Suppressor macrophage treated with lipopolysaccharide for 4 hours (primary cell): ENCODE data around the gene CPEB3.
"Not testable (repeated sequence)": the region's sequence is repeated elsewhere in the genome, so short reads cannot be mapped to it uniquely, and the experiment has no call there.

Source experiments
- DNase-seq: peaks from one replicate; pipeline ENCODE4 v3.0.0-alpha.2; 2020

Gene CPEB3

DNA sequence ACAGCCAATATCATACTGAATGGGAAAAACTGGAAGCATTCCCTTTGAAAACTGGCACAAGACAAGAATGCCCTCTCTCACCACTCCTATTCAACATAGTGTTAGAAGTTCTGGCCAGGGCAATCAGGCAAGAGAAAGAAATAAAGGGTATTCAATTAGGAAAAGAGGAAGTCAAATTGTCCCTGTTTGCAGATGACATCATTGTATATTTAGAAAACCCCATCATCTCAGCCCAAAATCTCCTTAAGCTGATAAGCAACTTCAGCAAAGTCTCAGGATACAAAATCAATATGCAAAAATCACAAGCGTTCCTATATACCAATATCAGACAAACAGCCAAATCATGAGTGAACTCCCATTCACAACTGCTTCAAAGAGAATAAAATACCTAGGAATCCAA, 156.8 kb downstream of the CPEB3 start:
- not testable (repeated sequence) for DNase-seq

GRCh38 chr10:92131275-92131820, 159.5 kb downstream of the CPEB3 start:
- DNase-seq: no peak

- no peak for DNase-seq
These were observed 160.1 kb downstream of the CPEB3 start for GRCh38 chr10:92130622-92131274.

- no peak for DNase-seq
These were observed 164.7 kb downstream of the CPEB3 start for GRCh38 chr10:92126100-92126650.

GRCh38 chr10:92125144-92125543, 165.7 kb downstream of the CPEB3 start:
- no peak for DNase-seq

- no peak for DNase-seq
These were observed 166.2 kb downstream of the CPEB3 start for GRCh38 chr10:92124616-92125143.

DNA sequence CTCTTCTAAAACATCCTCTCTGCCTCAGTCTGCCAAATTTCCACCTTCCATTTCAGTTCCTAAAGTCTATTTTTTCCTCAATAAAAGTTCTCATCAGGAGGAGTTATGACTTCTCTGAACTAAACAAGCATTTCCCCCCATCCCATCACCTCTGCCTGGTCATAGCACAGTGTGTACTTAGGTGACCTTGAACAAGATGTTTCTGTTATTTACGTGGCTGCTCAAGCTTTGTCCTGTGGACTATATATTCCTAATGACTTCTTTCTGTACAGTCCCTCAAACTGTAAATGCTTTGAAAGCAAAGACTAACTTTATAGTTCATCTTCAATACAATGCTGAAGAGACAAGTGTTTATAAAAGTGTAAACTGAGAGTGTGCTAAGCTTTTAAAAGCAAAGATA, 166.9 kb downstream of the CPEB3 start:
- DNase-seq: no peak

DNA sequence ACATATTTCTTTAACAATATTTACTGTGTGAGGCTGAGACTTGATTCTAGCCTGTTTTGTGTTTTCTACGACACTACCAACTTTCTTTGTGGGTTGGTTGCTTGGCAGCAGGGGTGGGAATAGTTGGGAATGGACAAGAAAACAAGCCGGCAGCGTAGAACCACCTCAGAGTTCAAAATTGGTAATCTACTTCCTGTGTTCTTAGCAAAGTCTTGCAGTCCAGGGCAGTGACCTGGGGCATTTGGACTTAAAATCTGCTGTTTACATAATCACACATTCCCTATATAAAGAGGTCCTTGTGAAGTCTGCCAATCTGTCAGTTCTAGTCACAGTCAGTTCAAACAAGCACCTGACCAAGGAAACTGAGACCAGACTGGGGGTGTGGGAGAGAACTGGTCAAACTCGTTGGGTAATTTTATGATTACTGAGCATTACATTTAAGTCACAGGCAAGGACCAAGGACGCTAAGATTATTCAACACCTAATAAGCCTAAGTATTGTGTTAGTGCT, 167.9 kb downstream of the CPEB3 start:
- DNase-seq: no peak

DNA sequence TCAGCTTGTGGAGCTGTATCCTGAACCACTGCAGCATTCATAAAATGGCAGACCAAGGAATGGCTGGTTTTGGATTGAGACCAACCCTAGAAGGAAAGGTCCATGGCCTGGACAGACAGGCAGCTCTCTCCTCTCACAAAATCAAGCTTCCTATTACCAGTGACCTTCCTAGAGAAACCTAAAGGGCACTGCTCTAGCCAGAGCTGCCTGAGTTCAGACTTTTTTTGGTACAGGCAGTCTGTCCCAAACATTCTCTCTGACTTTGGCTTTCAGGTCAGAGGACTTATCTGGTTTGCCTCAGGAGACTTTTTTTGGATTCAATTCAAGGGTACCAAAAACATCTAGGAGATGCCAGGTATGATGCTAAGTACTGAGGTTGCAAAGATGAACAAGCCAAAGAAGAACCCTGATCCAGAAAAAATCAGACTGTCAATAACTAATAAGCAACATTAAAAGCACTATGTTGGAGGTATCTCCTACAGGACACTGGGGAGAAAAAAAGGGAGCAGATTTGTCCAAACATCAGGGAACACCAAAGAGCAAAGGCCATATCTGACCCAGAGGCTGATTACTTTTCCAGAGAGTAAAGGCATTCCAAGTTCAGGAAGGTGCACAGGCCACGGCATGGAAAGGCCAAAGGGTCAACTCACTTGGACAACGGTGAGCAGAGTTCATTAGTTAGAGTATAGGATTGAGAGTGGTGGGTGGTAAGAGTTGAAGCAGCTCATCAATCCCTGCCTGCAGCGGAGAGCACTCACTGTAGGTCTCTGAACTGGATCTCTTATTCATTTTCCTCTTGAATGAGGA, 169.0 kb downstream of the CPEB3 start:
- DNase-seq: no peak

- DNase-seq: no peak
These were observed 171.5 kb downstream of the CPEB3 start for GRCh38 chr10:92119340-92119739.

DNA sequence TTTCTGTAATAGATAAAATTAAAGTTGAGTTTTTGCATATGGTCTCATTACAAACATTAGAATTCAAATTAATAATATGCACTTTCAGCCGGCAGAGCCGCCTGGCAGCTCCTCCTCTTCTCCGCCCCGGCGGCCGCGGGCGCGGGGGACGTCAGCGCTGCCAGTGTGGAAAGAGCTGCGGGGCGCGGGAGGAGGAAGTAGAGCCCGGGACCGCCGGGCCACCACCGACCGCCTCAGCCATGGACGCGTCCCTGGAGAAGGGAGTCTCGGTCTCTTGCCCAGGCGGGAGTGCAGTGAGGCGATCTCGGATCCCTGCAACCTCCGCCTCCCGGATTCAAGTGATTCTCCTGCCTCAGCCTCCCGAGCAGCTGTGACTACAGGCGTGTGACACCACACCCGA, 176.0 kb downstream of the CPEB3 start:
- not testable (repeated sequence) for DNase-seq

DNA sequence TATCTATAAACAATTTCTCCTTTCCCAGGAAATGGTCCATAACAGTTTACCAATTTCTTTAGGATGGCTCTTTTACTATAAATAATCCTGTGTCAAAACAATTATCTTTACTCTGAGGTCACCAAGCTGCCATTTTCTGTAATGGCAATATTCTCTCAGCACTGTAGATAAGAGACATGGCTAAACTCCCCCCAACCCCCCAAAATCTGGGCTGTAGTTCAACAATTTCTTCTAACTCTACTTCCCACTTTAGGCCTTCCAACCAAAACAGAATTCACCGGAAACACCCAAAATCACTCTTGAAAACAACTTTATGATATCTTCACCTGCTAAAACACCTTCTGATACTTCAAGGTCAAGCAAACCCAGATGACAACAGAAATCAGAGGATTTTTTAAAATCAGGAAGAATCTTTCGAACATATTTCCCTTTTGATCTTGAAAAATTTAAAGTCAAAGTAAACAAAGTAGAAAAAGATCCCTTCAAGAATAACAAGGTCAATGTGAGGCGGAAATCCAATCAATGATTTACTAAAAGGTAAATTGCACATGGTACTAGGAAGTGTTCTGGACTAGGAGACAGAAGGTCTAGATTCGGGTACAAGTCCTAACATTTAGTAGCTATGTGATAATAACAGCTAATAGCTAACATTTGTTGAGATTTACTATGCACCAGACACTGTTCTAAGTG, 176.8 kb downstream of the CPEB3 start:
- DNase-seq: no peak

DNA sequence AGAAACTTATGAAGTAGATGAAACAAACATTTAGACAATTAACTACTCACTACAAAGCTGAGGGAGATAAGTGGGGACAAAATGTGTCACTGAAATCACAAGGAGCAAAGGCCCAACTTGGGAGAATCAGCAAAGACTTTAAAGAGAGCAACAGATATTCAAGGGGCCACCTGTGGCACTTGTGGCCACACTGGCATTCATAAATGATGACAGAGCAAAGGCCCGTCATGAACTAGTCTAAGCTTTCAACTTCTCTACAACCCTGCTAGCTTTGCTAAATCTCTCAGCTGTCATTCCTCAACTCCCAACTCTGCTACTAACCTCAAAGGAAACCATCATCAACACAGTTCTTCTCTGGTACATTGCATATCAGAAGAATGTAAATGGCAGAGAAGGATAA, 178.4 kb downstream of the CPEB3 start:
- no peak for DNase-seq

DNA sequence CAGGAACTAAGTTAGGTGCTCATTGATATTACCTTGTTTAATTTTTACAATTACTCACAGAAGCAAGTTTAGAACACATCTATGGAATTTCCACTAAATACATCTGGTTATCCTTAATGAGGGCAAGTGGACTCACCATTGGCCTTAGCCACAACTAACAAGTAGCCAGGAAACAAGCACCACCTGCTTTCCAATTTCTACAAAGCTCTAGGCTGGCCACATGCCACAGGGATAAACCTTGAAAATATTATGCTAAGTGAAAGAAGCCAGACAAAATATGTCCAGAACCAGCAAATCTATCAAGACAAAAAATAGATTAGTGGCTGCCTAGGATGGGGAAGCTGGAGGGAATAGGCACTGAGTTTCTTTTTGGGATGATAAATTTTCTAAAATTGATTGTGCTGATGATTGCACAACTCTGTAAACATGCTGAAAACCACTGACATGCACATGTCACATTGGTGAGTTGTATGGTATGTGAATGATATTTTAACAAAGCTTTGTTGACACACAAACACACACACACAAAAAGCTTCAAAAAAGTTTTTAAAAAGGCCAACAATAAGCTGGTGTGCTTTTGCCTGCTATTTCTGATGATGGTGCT, 179.4 kb downstream of the CPEB3 start:
- no peak for DNase-seq

- DNase-seq: no peak
These were observed 180.7 kb downstream of the CPEB3 start for GRCh38 chr10:92110039-92110794.

DNA sequence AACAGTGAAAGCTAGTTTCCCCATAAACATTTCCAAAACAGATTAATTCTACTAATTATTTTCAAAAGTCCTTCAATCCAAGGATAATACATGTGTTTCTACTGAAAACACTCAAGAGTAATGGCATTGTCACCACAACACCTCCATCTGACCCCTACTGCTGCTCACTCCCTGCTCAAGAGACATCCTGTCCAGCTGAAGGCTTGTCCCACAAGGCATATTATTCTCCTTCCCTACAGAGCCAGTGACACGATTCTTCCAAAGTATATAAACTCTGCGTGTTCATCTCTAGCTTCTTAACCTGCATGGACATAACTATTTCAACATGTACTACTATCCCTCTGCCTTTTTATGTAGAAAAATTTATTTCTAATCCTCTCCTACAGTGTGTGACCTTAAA, 182.1 kb downstream of the CPEB3 start:
- DNase-seq: no peak

- DNase-seq: no peak
These were observed 182.8 kb downstream of the CPEB3 start for GRCh38 chr10:92108120-92108519.

DNA sequence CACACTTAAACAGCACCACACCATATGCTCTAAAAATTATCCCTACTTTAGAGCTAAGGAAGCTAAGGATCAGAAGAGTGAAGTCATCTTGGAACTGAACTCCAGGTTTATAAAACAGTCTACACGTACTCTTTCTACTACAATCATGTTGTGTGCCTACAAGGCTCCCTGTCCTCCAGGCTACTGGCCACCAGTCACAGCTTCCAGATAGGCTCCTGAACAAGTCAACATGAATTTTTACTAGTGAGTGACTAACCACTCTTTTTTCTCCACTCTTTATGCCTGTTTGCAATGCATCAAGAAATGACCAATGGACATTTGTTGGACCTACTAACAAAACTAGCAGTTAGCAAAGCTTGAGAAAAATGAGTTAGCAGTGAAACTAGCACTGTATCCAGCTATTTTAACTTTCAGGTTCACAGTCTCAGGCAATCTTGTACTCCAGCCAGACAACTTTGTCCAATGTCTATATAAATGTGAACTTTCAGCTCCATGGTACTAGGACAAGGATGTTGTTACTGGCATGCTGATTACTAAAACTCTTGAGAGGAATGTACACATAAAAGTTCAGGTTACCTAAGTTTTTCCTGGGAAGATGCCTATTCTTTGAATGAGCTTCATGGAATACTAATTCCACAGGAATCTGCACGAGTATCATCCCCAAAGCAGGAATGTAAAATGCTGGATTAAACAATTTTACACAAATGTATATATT, 187.3 kb downstream of the CPEB3 start:
- no peak for DNase-seq

- DNase-seq: no peak
These were observed 188.2 kb downstream of the CPEB3 start for GRCh38 chr10:92102601-92103213.

DNA sequence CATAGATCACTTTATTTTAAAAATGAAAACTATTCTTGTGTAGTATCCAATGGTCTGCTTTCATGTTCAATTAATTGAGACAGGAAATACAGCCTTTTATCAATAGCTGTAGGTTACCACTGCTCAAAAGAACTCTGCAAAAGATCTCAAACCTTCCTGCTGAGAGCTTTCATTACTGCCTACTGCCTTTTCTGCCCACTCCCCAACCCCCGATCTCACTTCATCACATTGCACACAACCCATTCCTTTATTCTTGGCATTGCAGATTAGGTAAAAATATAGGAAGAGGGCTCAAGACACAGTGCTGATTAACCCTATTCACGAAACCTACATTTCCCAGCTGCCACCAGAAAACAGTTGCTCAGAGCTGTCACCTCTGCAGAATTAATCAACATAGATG, 195.9 kb downstream of the CPEB3 start:
- no peak for DNase-seq

DNA sequence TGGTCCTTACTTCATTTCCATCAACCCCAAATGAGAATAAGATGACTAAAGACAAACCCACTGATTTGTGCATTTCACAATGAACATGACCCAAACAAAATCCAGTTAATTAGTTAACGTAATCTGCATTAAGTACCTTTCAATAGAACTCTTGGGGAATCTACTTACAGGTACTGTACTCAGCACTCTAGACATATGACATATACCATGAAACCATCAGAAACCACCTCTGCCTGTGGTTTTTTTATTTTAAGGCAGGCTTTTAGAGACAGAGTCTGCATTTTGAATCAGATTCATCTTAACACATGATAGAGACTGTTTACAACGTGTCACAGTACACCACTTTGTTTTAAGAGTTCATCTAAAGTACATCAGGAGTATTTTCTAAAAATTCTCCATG, 198.9 kb downstream of the CPEB3 start:
- DNase-seq: no peak
